Fibroblast of peridontal ligament (primary cell): Measurements from ENCODE around the gene MEPCE.
"Not testable (repeated sequence)": the region's sequence is repeated elsewhere in the genome, so short reads cannot be mapped to it uniquely, and the experiment has no call there.

Source experiments
- DNase-seq: peaks from one replicate; pipeline ENCODE4 v3.0.0-alpha.2; 2010; ENCODE audit errors: extremely low read depth

MEPCE gene

GRCh38 chr7:100429637-100430492, at the start of gene MEPCE:
Gene MEPCE (plus strand): TSS chr7:100429831. CDS start chr7:100430019, 188 bp downstream.
- DNase-seq, result peak; percentile 97

- DNase-seq, result no peak
Measured at GRCh38 chr7:100380196-100380595, 49.4 kb upstream of the MEPCE start.

GRCh38 chr7:100381531-100382233, 47.9 kb upstream of the MEPCE start:
- DNase-seq, result not testable (repeated sequence)

- DNase-seq, result not testable (repeated sequence)
Measured at GRCh38 chr7:100382234-100382853, 47.3 kb upstream of the MEPCE start.

- no peak for DNase-seq
Measured at GRCh38 chr7:100384628-100385294, 44.9 kb upstream of the MEPCE start.

GRCh38 chr7:100386940-100387339, 42.7 kb upstream of the MEPCE start:
- DNase-seq, result no peak

- DNase-seq, result no peak
Measured at GRCh38 chr7:100387695-100388094, 41.9 kb upstream of the MEPCE start.

- no peak for DNase-seq
Measured at GRCh38 chr7:100389437-100390088, 40.1 kb upstream of the MEPCE start.

GRCh38 chr7:100390286-100391009, 39.2 kb upstream of the MEPCE start:
- no peak for DNase-seq

- DNase-seq, result no peak
Measured at GRCh38 chr7:100393233-100393905, 36.3 kb upstream of the MEPCE start.

GRCh38 chr7:100394077-100394476, 35.6 kb upstream of the MEPCE start:
- no peak for DNase-seq

- DNase-seq, result no peak
Measured at GRCh38 chr7:100396421-100396982, 33.1 kb upstream of the MEPCE start.

GRCh38 chr7:100397315-100398081, 32.1 kb upstream of the MEPCE start:
- DNase-seq, result no peak

GRCh38 chr7:100398239-100398638, 31.4 kb upstream of the MEPCE start:
- DNase-seq, result no peak

- no peak for DNase-seq
Measured at GRCh38 chr7:100400041-100400440, 29.6 kb upstream of the MEPCE start.

- no peak for DNase-seq
Measured at GRCh38 chr7:100400656-100401055, 29.0 kb upstream of the MEPCE start.

- DNase-seq, result no peak
Measured at GRCh38 chr7:100401811-100402210, 27.8 kb upstream of the MEPCE start.

GRCh38 chr7:100402241-100402640, 27.4 kb upstream of the MEPCE start:
- no peak for DNase-seq

- DNase-seq, result peak; percentile 20
Measured at GRCh38 chr7:100406767-100407166, 22.9 kb upstream of the MEPCE start.
